ENCODE measurements around the gene PAX3.

Gene PAX3

GRCh38 chr2:222296911-222297599, 1.7 kb downstream of the PAX3 start:
- Histone ChIP-seq H3K4me3 (ENCODE audit: severe bottlenecking) (no peak overlapping the region), H3K27ac (ENCODE audit: poor library complexity, severe bottlenecking) (no peak overlapping the region), H3K27me3 (ENCODE audit: insufficient read depth, poor library complexity, severe bottlenecking) (peaks cover 100% of the 10 kb centered on the region), H3K9me3 (ENCODE audit: severe bottlenecking) (no peaks in the 10 kb centered on the region), H3K36me3 (ENCODE audit: low read depth) (no peaks in the 10 kb centered on the region), H3K4me1 (ENCODE audit: insufficient read depth, poor library complexity, severe bottlenecking) (no peaks in the 10 kb centered on the region)
- DNase-seq (ENCODE audit: low spot score) (no peak), ATAC-seq (ENCODE audit: low read depth) (no peak)
- no peak for TF ChIP-seq CTCF (IDR thresholded peaks at IDR 0.05; ENCODE audit: poor library complexity, severe bottlenecking)

- Histone ChIP-seq H3K27ac (ENCODE audit: poor library complexity, severe bottlenecking) (no peak overlapping the region), H3K27me3 (ENCODE audit: insufficient read depth, poor library complexity, severe bottlenecking) (peaks cover 100% of the 10 kb centered on the region), H3K4me1 (ENCODE audit: insufficient read depth, poor library complexity, severe bottlenecking) (no peaks in the 10 kb centered on the region), H3K4me3 (ENCODE audit: severe bottlenecking) (no peak overlapping the region), H3K36me3 (ENCODE audit: low read depth) (no peaks in the 10 kb centered on the region), H3K9me3 (ENCODE audit: severe bottlenecking) (no peaks in the 10 kb centered on the region)
- no peak for DNase-seq (ENCODE audit: low spot score)
- no peak for TF ChIP-seq CTCF (IDR thresholded peaks at IDR 0.05; ENCODE audit: poor library complexity, severe bottlenecking)
- no peak for ATAC-seq (ENCODE audit: low read depth)
These were observed 2.5 kb downstream of the PAX3 start for GRCh38 chr2:222296311-222296741.

- H3K4me3 ChIP-seq (ENCODE audit: severe bottlenecking) = no peak overlapping the region
- no peaks in the 10 kb centered on the region for H3K4me1 ChIP-seq (ENCODE audit: insufficient read depth, poor library complexity, severe bottlenecking)
- peaks cover 100% of the 10 kb centered on the region for H3K27me3 ChIP-seq (ENCODE audit: insufficient read depth, poor library complexity, severe bottlenecking)
- no peaks in the 10 kb centered on the region for H3K9me3 ChIP-seq (ENCODE audit: severe bottlenecking)
- no peak overlapping the region for H3K27ac ChIP-seq (ENCODE audit: poor library complexity, severe bottlenecking)
- no peaks in the 10 kb centered on the region for H3K36me3 ChIP-seq (ENCODE audit: low read depth)
- TF ChIP-seq CTCF (IDR thresholded peaks at IDR 0.05; ENCODE audit: poor library complexity, severe bottlenecking) = no peak
- no peak for ATAC-seq (ENCODE audit: low read depth)
- no peak for DNase-seq (ENCODE audit: low spot score)
These were observed 3.3 kb downstream of the PAX3 start for GRCh38 chr2:222295368-222296062.

GRCh38 chr2:222294996-222295367, 3.8 kb downstream of the PAX3 start:
- Histone ChIP-seq H3K27me3 (ENCODE audit: insufficient read depth, poor library complexity, severe bottlenecking) (peaks cover 100% of the 10 kb centered on the region), H3K9me3 (ENCODE audit: severe bottlenecking) (no peaks in the 10 kb centered on the region), H3K4me1 (ENCODE audit: insufficient read depth, poor library complexity, severe bottlenecking) (no peaks in the 10 kb centered on the region), H3K27ac (ENCODE audit: poor library complexity, severe bottlenecking) (no peak overlapping the region), H3K36me3 (ENCODE audit: low read depth) (no peaks in the 10 kb centered on the region), H3K4me3 (ENCODE audit: severe bottlenecking) (no peak overlapping the region)
- ATAC-seq (ENCODE audit: low read depth) (no peak), DNase-seq (ENCODE audit: low spot score) (no peak)
- TF ChIP-seq CTCF (IDR thresholded peaks at IDR 0.05; ENCODE audit: poor library complexity, severe bottlenecking) = no peak
